ENCODE results near the gene EIF6. TPM values are rescaled to one million over a fixed set of nuclear protein-coding genes. Genes with fewer than 3 reads are reported as not detected.
"Not testable (repeated sequence)": the region's sequence is repeated elsewhere in the genome, so short reads cannot be mapped to it uniquely, and the experiment has no call there.

Gene EIF6
- total RNA-seq, 1 donor from 2014 or later, result 78.8 TPM

DNA sequence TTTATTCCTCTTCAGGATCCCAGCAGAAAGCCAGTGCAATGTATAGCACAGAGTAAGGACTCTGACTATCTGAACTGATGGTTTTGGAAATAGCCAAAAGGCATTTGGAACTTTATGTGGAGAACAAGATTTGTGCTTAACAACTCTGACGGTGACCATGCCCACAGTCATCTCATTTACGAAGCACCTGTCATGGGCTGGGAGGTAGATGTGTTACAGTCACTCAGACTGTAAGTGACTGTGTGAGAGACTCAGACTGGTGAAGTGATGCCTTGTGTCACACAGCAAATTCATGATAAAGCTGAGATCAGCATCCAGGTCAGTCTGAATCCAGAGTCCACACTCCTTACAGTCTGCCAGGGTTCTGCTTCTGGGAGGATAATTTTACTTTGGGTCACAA is 31.5 kb upstream of the EIF6 start:
- no peak for ATAC-seq
- Histone ChIP-seq H3K27ac (no peak overlapping the region), H3K9me3 (no peaks in the 10 kb centered on the region), H3K27me3 (no peaks in the 10 kb centered on the region), H3K4me3 (no peak overlapping the region), H3K36me3 (no peaks in the 10 kb centered on the region), H3K4me1 (no peaks in the 10 kb centered on the region)
- DNase-seq, result no peak
- TF ChIP-seq, protein P1, sequence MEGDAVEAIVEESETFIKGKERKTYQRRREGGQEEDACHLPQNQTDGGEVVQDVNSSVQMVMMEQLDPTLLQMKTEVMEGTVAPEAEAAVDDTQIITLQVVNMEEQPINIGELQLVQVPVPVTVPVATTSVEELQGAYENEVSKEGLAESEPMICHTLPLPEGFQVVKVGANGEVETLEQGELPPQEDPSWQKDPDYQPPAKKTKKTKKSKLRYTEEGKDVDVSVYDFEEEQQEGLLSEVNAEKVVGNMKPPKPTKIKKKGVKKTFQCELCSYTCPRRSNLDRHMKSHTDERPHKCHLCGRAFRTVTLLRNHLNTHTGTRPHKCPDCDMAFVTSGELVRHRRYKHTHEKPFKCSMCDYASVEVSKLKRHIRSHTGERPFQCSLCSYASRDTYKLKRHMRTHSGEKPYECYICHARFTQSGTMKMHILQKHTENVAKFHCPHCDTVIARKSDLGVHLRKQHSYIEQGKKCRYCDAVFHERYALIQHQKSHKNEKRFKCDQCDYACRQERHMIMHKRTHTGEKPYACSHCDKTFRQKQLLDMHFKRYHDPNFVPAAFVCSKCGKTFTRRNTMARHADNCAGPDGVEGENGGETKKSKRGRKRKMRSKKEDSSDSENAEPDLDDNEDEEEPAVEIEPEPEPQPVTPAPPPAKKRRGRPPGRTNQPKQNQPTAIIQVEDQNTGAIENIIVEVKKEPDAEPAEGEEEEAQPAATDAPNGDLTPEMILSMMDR (IDR thresholded peaks at IDR 0.05), result no peak
- intact Hi-C loops (cut with DNase I), result no loop called here

DNA sequence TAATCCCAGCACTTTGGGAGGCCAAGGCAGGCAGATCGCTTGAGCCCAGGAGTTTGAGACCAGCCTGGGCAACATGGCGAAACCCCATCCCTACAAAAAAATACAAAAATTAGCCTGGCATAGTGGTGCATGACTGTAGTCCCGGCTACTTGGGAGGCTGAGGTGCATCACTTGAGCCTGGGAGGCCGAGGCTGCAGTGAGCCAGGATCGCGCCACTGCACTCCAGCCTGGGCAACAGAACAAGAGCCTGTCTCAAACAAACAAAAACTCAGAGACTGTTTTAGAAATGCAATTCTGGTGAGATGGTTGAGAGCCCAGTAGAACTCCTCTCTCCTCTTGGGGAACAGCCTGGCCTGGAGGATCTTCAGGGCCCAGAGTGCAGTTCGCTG is 31.1 kb upstream of the EIF6 start:
- intact Hi-C loops (cut with DNase I); DNase-seq; H3K4me1 ChIP-seq; H3K9me3 ChIP-seq; H3K27ac ChIP-seq; H3K4me3 ChIP-seq; ATAC-seq; H3K27me3 ChIP-seq; H3K36me3 ChIP-seq: not testable (repeated sequence)

DNA sequence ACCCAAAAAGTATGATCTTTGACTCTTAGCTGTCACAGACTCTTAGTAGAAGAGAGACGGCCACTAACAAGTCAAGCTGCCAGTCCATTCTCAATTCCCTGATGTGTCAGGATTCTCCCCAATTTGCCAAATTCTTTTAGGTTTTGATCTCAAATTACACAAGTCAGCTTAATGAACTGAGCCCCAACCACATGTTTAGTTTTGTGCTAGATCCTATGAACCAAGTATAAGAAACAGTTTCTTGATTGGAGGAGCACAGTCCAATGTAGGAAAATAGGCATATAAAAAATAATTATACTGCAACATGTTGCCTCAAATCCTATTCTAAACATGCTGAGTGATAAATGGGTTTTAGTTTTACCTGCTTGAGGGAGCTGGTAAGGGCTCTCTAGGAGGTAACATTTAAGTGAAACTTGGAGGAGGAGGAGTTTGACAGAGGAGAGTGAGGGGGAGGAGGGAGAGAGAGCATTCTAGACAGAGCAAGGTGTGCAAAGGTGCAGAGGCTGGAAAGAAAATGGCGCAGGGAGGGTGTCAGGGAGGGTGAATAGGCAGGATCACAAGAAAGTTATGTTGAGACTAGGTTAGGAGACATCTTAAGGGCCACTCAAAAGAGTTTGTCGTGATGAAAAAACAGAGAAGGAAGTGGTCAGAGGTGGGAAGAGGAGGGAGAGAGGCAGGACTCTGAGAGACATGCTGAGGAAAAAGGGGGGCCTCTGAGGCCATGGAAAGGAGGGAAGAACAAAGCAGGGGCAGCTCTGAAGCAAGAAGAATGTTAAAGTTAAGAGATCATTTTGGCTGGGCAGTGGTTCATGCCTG is 30.5 kb upstream of the EIF6 start:
- intact Hi-C loops (cut with DNase I), result no loop called here
- no peak overlapping the region for H3K4me3 ChIP-seq
- H3K9me3 ChIP-seq, result no peaks in the 10 kb centered on the region
- no peaks in the 10 kb centered on the region for H3K4me1 ChIP-seq
- no peak overlapping the region for H3K27ac ChIP-seq
- DNase-seq (no peak), ATAC-seq (peak; percentile 60)
- no peaks in the 10 kb centered on the region for H3K36me3 ChIP-seq
- TF ChIP-seq, protein P1 (IDR thresholded peaks at IDR 0.05), result no peak
- no peaks in the 10 kb centered on the region for H3K27me3 ChIP-seq

DNA sequence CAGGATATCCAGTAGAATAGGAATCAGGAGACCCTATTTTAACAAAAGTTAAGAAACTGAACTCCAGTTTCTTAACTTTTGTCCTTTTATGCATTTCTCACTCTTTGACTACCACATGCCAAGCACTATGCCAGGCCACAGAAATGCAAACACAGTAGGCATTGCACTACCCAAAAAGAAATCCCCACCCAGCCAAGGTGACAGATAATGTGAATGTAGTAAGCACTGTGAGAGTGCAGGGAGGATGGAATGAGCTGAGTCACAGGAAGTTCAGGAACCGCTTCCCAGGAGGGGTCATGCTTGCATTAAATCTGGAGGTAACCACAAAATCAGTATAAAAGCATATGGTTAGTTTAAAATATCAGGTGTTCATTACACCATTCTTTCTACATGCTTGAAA is 27.7 kb upstream of the EIF6 start:
- ATAC-seq (no peak), DNase-seq (no peak)
- no peak overlapping the region for H3K27ac ChIP-seq
- no peak overlapping the region for H3K4me3 ChIP-seq
- no peaks in the 10 kb centered on the region for H3K36me3 ChIP-seq
- TF ChIP-seq, protein P1 (IDR thresholded peaks at IDR 0.05), result no peak
- no peaks in the 10 kb centered on the region for H3K9me3 ChIP-seq
- H3K27me3 ChIP-seq, result no peaks in the 10 kb centered on the region
- intact Hi-C loops (cut with DNase I), result no loop called here
- no peaks in the 10 kb centered on the region for H3K4me1 ChIP-seq

DNA sequence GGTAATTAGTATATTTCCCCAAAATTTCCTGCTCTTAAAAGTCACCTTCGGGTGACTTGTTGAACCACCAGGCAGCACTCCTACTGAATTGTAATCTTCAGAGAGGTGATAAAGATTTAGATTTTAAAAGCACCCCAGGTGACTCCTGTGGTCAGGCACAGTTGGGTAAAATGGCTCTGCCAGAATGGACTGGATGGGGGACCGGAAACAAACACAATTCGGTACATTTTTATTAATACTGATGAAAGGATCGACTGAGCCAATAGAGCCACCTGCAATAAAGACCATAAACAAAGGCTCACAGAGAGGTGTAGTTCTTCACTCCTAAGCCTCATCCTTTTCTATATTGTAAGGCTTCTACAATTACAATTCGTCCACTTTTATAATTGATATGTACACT is 27.2 kb upstream of the EIF6 start:
- H3K27ac ChIP-seq, result no peak overlapping the region
- intact Hi-C loops (cut with DNase I), result no loop called here
- H3K9me3 ChIP-seq, result no peaks in the 10 kb centered on the region
- no peak overlapping the region for H3K4me3 ChIP-seq
- H3K36me3 ChIP-seq, result no peaks in the 10 kb centered on the region
- no peaks in the 10 kb centered on the region for H3K27me3 ChIP-seq
- DNase-seq (no peak), ATAC-seq (no peak)
- H3K4me1 ChIP-seq, result no peaks in the 10 kb centered on the region
- TF ChIP-seq, protein P1 (IDR thresholded peaks at IDR 0.05), result no peak

DNA sequence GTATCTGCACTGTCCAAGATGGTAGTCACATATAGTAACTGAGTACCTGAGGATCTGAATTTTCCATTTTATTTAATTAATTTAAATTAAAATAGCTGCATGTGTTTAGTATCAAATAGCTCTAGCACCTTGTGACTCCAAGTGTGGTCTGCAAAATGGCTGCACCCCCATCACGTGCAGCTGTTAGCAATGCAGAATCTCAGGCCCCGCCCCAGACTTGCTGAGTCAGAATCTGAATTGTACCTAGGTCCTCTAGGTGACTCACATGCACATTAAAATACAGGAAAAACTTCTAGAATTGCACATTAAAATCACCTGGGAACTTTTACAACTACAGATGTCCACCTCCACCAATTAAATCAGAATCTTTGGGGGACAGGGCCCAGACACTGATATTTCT is 26.8 kb upstream of the EIF6 start:
- intact Hi-C loops (cut with DNase I), result no loop called here
- no peaks in the 10 kb centered on the region for H3K4me1 ChIP-seq
- no peaks in the 10 kb centered on the region for H3K27me3 ChIP-seq
- H3K4me3 ChIP-seq, result no peak overlapping the region
- DNase-seq (no peak), ATAC-seq (no peak)
- H3K9me3 ChIP-seq, result no peaks in the 10 kb centered on the region
- H3K27ac ChIP-seq, result no peak overlapping the region
- H3K36me3 ChIP-seq, result no peaks in the 10 kb centered on the region
- TF ChIP-seq, protein P1 (IDR thresholded peaks at IDR 0.05), result no peak

All from upper lobe of right lung (tissue), 1 donor.